Muscle of back (tissue), 13 donors: ENCODE data around the gene ADAMTSL4. TPM values are rescaled to one million over a fixed set of nuclear protein-coding genes. Genes with fewer than 3 reads are reported as not detected.
A peak's percentile ranks its signal among the peaks of the same experiment; 100 is the strongest.

Source experiments
- DNase-seq, 3 donors: peaks; one replicate each; pipeline versions ENCODE4 v3.0.0 to v3.0.0-alpha.2; 2013
- long read RNA-seq, 9 donors: transcript quantifications; one replicate each; lab custom pipeline, GENCODE V29; 2026
- polyA plus RNA-seq, 10 donors: library from polyadenylated mRNA; unstranded; fragments of 120-200 nt; gene quantifications; one replicate each; pipeline ENCODE4 v1.2.1, GENCODE V29; 2013; ENCODE audit not compliant: insufficient read length in 10 of 10

ADAMTSL4 gene
- 10 to 100 TPM; 39.3 to 80.5 (median 52.3) TPM for polyA plus RNA-seq
- long read RNA-seq, donor 1, full-length matches to known transcripts = 1 of 8 reads
- long read RNA-seq, donor 1, partial matches to known transcripts = 7 of 8 reads
- long read RNA-seq, donor 1, other reads (novel, unspliced or antisense) = 0 of 8 reads
- long read RNA-seq, donor 2, partial matches to known transcripts = 6 of 6 reads
- long read RNA-seq, donor 2, other reads (novel, unspliced or antisense) = 0 of 6 reads
- long read RNA-seq, donor 3 = 0 reads
- long read RNA-seq, donor 4, full-length matches to known transcripts = 3 of 3 reads
- long read RNA-seq, donor 4, partial matches to known transcripts = 0 of 3 reads
- long read RNA-seq, donor 4, other reads (novel, unspliced or antisense) = 0 of 3 reads
- long read RNA-seq, donor 5, partial matches to known transcripts = 45 of 46 reads
- long read RNA-seq, donor 5, other reads (novel, unspliced or antisense) = 0 of 46 reads
- long read RNA-seq, donor 6, full-length matches to known transcripts = 4 of 10 reads
- long read RNA-seq, donor 6, partial matches to known transcripts = 6 of 10 reads
- long read RNA-seq, donor 6, other reads (novel, unspliced or antisense) = 0 of 10 reads
- long read RNA-seq, donor 7, full-length matches to known transcripts = 4 of 32 reads
- long read RNA-seq, donor 7, partial matches to known transcripts = 0 of 32 reads
- long read RNA-seq, donor 7, other reads (novel, unspliced or antisense) = 28 of 32 reads
- long read RNA-seq, donor 8 = 0 reads
- long read RNA-seq, donor 9 = 0 reads

DNA sequence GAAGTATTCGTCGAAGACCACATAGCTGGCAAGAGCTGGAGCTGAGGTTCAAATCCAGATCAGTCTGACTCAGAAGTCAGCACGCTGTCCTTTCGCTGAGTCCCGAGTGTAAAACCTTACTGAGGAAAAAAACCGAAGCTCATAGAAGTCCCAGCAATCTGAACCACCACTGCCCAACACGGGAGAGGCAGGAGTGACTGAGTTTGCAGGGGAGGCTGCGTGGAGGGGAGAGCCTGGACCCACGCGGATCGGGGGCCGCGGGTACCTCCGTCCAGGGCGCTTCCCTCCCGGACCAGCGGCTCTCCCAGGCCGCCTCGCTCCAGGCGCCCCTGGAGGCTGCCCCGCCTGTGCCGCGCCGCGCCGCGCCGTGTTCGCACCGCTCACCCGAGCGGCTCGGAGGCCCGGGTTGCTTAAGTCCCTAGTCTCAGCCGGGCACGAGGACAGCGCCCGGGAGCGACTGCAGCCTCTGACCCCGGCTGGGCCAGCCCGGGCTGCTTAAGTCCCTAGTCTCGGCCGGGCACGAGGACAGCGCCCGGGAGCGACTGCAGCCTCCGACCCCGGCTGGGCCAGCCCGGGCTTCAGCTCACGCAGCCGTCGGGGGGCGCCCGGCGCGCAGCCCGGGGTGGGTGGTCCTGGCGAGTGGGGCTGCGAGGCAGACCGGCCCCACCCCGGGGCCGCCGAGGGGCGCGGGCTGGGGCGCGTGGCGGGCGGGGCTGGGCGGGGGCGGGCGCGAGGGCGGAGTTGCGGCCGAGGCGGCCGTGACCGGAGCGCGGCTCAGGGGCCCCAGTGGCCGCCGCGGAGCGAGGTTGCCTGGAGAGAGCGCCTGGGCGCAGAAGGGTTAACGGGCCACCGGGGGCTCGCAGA is at the start of gene ADAMTSL4:
Gene ADAMTSL4, plus strand, starts transcription at position 777 of the 864 bp plus-strand sequence. CDS start 2,881 bp downstream, outside the sequence.
- peak in 2 of 3 donors; percentile 76 to 87 for DNase-seq

DNA sequence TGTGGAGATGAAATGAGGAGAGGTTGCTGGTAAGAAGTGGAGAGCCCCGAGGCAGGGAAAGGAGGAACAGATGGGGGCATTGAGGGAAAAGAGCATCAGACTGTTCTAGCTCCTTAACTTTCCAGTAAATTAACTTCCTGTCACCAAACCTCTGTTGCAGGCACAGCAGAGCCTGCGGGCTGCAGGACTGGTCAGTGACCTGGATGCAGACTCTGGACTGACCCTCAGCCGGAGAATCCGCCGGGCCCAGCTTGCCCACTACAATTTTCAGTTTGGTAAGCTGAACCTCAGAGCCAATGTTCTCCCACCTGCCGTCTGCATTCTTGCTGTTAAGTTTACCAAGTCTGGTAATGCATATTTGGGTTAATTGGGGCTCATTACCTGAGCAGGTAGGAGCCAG is 43.8 kb upstream of the ADAMTSL4 start:
- DNase-seq = no peak

DNA sequence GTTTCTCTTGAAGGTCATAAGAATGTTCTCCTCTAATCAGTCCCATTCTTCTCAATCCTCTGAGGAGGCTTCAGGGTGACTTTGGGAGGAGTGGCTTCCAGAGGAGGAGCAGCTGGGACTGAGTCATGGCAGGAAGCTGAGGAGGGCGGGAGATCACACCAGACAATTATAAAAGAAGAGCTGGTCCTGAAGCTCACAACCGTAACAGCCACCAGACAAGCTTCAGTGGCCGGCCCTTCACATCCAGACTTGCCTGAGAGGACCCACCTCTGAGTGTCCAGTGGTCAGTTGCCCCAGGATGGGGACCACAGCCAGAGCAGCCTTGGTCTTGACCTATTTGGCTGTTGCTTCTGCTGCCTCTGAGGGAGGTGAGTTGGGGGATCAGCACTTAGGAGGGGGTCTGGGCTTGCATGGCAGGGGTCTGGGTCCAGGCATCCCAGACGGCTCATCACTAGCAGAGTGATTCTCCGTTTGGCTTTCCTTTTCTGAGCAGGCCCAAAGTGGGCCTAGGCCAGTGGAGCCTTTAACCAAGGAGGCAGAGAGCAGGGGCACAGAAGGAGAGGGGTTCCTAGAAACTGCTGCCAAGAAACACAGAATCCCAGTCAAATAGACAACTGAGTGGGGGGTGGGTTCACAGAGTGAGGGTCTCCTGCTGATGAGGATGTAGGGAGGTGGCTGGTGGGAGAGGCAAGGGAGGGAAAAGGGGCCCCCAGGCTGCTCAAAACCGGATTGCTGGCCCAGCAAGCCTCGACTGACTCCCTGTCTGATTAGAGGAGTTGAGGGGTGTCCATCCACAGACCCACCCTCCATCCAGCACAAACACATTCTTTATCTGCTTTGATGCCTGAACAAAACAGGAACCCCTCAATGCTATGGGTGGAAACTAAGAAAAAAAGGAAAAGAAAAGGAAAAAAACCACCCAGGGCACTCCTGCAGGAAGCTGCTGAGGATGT is 41.0 kb upstream of the ADAMTSL4 start, which contains the start of gene ECM1:
Gene ECM1, plus strand, starts transcription at position 198 of the 953 bp plus-strand sequence. Its CDS starts 101 bp downstream, at position 299.
- no peak for DNase-seq

- DNase-seq = no peak
Measured at GRCh38 chr1:150508982-150509381, 40.2 kb upstream of the ADAMTSL4 start.

DNA sequence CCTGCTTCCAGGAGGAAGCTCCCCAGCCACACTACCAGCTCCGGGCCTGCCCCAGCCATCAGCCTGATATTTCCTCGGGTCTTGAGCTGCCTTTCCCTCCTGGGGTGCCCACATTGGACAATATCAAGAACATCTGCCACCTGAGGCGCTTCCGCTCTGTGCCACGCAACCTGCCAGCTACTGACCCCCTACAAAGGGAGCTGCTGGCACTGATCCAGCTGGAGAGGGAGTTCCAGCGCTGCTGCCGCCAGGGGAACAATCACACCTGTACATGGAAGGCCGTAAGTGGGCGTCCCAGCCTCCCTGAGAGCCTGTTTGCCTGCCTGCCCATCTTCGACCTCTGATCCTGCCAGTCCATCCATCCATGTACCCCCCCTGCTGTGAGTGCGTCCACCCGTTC is 37.7 kb upstream of the ADAMTSL4 start:
- no peak for DNase-seq

DNA sequence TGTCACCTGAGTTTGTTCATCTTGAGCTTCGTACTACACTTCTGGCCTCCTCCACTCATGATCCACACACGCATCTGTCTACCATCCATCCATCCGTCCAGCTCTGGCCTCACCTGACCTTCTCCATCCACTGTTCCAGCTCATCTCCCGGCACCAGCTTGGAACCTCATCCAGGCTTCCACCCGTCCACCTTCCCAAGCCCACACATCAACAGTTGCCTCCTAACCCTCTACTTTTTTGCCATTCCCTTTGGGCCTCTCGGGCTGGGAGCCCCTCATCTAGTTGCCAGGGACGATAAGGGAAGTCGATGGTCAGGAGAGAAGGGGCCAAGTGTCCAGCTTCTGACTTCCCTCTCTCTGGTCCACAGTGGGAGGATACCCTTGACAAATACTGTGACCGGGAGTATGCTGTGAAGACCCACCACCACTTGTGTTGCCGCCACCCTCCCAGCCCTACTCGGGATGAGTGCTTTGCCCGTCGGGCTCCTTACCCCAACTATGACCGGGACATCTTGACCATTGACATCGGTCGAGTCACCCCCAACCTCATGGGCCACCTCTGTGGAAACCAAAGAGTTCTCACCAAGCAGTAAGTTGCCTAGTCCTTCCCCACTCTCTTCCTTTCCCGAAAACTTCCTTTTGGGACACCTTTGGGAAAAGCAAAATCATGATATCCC is 37.1 kb upstream of the ADAMTSL4 start:
- no peak for DNase-seq

DNA sequence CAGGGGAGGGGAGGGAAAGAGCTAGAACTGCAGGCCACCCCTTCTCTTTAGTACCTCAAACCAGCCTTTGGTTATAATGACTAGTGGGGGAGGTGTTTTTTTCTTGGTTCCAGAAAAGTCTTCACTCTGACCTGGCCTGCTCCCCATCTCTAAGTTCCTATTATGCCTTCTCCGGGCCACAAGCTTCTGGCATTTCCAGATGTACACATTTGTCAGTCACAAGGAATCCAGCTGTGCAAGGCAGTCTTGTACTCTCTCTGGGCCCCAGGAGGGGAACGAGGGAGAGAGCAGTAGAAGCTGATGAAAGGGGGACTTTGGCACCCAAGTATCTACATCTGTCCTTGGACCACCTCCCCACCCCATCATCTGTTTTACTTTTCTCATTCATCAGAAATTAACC is 36.4 kb upstream of the ADAMTSL4 start:
- no peak for DNase-seq

GRCh38 chr1:150513351-150513791 is 35.8 kb upstream of the ADAMTSL4 start:
- DNase-seq = no peak

- DNase-seq = no peak
Measured at GRCh38 chr1:150514260-150514659, 34.9 kb upstream of the ADAMTSL4 start.

- no peak for DNase-seq
Measured at GRCh38 chr1:150514913-150515327, 34.3 kb upstream of the ADAMTSL4 start.

DNA sequence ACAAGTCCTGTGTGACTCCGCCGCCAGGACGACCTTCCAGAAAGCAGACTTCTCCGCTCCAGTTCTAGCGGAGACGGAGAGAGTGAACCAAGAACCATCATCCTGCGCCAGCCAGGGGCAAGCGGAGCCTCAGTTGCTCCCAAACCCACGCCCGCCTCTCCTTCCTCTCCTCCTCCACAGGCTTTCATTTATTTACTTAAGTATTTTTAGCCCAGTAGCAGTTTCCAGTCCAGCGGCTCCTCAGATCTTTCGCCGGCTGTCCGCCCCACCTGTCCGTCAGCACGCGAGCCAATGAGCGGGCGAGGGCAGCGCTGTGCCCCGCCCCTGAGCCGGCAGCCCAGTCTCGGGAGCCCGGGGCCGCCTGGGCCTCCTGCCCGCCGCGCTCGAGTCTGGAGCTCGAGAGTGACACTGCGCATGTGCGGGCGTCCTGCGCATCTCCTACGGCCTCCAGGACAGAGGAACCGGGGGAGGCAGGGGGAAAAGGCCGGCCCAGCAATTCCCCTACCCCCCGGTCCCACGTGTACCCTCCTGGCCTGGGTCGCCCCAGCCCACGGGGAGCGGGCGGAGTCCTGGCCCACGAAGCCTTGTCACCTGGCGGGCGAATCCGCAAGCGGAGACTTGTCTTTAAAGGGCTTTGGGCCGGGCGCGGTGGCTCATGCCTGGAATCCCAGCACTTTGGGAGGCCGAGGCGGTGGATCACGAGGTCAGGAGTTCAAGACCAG is 33.7 kb upstream of the ADAMTSL4 start, which contains the start of gene FALEC:
Gene FALEC, plus strand, starts transcription at position 425 of the 722 bp plus-strand sequence.
- DNase-seq = peak; percentile 95 to 98 (median 96)

DNA sequence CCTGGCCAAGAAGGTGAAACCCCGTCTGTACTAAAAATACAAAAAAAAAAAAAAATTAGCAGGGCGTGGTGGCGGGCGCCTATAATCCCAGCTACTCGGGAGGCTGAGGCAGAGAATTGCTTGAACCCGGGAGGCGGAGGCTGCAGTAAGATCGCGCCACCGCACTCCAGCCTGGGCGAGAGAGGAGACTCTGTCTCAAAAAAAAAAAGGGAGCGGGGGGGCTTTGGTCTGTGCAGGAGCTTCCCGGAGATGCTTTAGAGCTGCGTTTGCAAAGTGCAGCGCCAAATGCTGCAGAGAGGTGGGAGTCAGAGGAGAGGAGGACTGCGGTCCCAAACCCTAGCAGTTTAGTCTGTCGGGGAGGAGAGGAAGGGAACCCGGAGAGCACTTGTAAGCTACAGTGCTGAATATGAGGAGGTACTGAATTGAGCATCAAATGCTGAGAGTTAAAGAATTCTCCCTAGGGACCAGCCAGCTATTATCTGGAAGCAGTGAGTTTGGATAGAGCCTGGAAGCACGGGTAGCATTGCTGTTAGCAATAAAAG is 33.1 kb upstream of the ADAMTSL4 start:
- peak in 1 of 3 donors; percentile 64 for DNase-seq

- no peak for DNase-seq
Measured at GRCh38 chr1:150516616-150517015, 32.6 kb upstream of the ADAMTSL4 start.

DNA sequence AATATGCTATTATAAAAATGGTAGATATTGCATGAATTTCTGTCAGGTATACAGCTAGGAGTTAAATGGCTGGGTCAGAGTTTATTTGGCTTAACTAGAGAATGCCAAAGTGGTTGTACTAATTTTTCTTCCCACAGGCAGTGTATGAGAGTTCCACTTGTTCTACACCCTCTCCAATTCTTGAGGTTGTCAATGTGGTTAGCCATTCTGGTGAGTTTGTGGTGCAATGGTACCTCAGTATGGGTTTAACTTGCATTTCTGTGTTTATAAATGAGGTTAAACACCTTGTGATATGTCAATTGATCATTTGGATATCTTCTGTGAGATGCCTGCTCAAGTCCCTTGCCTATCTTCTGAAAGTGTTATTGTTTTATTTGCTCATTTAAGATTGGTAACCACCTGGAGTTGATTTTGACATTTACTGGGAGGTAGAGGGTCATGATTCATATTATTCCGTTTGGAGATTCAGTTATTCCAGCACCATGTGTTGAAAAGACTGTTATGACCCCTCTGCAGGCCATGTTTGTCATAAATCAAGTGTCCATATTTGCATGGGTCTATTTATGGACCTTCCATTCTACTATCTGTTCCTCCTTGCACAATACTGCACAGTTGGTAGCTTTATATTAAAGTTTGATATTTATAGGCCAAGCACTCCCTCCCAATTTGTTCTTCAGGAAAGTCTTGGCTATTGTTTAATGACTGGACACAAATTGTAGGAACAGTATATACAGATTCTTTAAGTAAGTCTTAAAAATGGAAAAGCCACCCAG is 27.8 kb upstream of the ADAMTSL4 start:
- DNase-seq = no peak

GRCh38 chr1:150525348-150525747 is 23.9 kb upstream of the ADAMTSL4 start:
- no peak for DNase-seq

DNA sequence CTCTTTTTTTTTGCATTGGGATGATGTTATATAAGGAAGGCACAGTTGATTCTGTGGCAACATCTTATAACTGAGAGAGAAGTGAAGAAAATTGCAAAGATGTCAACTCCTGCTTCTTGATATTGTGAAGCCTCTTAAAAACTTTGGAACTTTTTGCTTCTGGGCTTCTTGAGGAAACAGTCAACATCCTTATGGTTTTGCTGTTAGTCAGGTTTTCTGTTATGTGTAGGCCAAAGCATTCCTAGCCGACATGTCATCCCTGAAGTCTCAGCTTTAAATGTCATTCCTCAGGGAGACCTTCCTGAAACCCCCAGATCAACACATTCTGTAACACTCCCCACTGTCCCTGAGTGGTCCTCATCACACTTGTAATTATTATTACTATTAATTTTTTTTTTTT is 21.0 kb upstream of the ADAMTSL4 start:
- no peak for DNase-seq

- DNase-seq = peak in 1 of 3 donors; percentile 66
Measured at GRCh38 chr1:150529017-150529416, 20.2 kb upstream of the ADAMTSL4 start.
